ENCODE results near the gene COL27A1. TPM values are rescaled to one million over a fixed set of nuclear protein-coding genes. Genes with fewer than 3 reads are reported as not detected.
A peak's percentile ranks its signal among the peaks of the same experiment; 100 is the strongest.

Gene COL27A1
- total and polyA plus RNA-seq, 9 of the 15 experiments (the other 6 are each of a cell fraction or from before 2014, with no cell fraction given), result 0.07 TPM; not detected in 8

GRCh38 chr9:114108016-114108833 lies 47.1 kb upstream of the COL27A1 start (continued):
- TF ChIP-seq, protein P1, sequence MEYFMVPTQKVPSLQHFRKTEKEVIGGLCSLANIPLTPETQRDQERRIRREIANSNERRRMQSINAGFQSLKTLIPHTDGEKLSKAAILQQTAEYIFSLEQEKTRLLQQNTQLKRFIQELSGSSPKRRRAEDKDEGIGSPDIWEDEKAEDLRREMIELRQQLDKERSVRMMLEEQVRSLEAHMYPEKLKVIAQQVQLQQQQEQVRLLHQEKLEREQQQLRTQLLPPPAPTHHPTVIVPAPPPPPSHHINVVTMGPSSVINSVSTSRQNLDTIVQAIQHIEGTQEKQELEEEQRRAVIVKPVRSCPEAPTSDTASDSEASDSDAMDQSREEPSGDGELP (CRISPR knock-in tag; IDR thresholded peaks at IDR 0.05; ENCODE audit: borderline replicate concordance), result peak; percentile 45; the same call in 1 of the 2 replicates
- TF ChIP-seq RCOR1 (IDR thresholded peaks at IDR 0.05; ENCODE audit: borderline replicate concordance in 1 of 2, low read depth in 2 of 2, low read length in 2 of 2), result 0 out of 4 replicates have a peak, but pooled peaks of 1 of the 2 experiments have one; percentile 15
- TF ChIP-seq, protein P2, sequence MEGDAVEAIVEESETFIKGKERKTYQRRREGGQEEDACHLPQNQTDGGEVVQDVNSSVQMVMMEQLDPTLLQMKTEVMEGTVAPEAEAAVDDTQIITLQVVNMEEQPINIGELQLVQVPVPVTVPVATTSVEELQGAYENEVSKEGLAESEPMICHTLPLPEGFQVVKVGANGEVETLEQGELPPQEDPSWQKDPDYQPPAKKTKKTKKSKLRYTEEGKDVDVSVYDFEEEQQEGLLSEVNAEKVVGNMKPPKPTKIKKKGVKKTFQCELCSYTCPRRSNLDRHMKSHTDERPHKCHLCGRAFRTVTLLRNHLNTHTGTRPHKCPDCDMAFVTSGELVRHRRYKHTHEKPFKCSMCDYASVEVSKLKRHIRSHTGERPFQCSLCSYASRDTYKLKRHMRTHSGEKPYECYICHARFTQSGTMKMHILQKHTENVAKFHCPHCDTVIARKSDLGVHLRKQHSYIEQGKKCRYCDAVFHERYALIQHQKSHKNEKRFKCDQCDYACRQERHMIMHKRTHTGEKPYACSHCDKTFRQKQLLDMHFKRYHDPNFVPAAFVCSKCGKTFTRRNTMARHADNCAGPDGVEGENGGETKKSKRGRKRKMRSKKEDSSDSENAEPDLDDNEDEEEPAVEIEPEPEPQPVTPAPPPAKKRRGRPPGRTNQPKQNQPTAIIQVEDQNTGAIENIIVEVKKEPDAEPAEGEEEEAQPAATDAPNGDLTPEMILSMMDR (IDR thresholded peaks at IDR 0.05 in 2 of 3, conservative IDR thresholded peaks at IDR 0.05 in 1 of 3; ENCODE audit: insufficient read depth in 2 of 3, low read depth in 1 of 3, low read length in 3 of 3), result peak; percentile 89 to 95 (median 91)
- TF ChIP-seq, protein P3, sequence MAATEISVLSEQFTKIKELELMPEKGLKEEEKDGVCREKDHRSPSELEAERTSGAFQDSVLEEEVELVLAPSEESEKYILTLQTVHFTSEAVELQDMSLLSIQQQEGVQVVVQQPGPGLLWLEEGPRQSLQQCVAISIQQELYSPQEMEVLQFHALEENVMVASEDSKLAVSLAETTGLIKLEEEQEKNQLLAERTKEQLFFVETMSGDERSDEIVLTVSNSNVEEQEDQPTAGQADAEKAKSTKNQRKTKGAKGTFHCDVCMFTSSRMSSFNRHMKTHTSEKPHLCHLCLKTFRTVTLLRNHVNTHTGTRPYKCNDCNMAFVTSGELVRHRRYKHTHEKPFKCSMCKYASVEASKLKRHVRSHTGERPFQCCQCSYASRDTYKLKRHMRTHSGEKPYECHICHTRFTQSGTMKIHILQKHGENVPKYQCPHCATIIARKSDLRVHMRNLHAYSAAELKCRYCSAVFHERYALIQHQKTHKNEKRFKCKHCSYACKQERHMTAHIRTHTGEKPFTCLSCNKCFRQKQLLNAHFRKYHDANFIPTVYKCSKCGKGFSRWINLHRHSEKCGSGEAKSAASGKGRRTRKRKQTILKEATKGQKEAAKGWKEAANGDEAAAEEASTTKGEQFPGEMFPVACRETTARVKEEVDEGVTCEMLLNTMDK (IDR thresholded peaks at IDR 0.05; ENCODE audit: borderline replicate concordance, insufficient read depth, low read depth, low read length, poor library complexity, severe bottlenecking), result peak; percentile 34
- peak in 1 of 2 experiments; percentile 44; a peak in 1 of 4 replicates for TF ChIP-seq MAZ (CRISPR knock-in tag; conservative IDR thresholded peaks at IDR 0.05 in 1 of 2, IDR thresholded peaks at IDR 0.05 in 1 of 2)
- no peak for TF ChIP-seq ZNF282 (CRISPR knock-in tag; IDR thresholded peaks at IDR 0.05)
- TF ChIP-seq PML (IDR thresholded peaks at IDR 0.05; ENCODE audit: low read length), result no peak
- TF ChIP-seq, protein P4, sequence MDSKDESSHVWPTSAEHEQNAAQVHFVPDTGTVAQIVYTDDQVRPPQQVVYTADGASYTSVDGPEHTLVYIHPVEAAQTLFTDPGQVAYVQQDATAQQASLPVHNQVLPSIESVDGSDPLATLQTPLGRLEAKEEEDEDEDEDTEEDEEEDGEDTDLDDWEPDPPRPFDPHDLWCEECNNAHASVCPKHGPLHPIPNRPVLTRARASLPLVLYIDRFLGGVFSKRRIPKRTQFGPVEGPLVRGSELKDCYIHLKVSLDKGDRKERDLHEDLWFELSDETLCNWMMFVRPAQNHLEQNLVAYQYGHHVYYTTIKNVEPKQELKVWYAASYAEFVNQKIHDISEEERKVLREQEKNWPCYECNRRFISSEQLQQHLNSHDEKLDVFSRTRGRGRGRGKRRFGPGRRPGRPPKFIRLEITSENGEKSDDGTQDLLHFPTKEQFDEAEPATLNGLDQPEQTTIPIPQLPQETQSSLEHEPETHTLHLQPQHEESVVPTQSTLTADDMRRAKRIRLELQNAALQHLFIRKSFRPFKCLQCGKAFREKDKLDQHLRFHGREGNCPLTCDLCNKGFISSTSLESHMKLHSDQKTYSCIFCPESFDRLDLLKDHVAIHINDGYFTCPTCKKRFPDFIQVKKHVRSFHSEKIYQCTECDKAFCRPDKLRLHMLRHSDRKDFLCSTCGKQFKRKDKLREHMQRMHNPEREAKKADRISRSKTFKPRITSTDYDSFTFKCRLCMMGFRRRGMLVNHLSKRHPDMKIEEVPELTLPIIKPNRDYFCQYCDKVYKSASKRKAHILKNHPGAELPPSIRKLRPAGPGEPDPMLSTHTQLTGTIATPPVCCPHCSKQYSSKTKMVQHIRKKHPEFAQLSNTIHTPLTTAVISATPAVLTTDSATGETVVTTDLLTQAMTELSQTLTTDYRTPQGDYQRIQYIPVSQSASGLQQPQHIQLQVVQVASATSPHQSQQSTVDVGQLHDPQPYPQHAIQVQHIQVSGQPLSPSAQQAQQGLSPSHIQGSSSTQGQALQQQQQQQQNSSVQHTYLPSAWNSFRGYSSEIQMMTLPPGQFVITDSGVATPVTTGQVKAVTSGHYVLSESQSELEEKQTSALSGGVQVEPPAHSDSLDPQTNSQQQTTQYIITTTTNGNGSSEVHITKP (IDR thresholded peaks at IDR 0.05; ENCODE audit: partially characterized antibody), result no peak
- no peak for TF ChIP-seq RNF2 (IDR thresholded peaks at IDR 0.05)
- TF ChIP-seq FOXJ3 (CRISPR knock-in tag; IDR thresholded peaks at IDR 0.05), result no peak
- peak; percentile 70 to 87 for TF ChIP-seq RAD21 (CRISPR knock-in tag; conservative IDR thresholded peaks at IDR 0.05 in 1 of 2, IDR thresholded peaks at IDR 0.05 in 1 of 2)
- TF ChIP-seq ARID2 (IDR thresholded peaks at IDR 0.05), result no peak
- no peak for TF ChIP-seq CREBBP (IDR thresholded peaks at IDR 0.05; ENCODE audit: low read depth, low read length)

All from K562 (cell line).